ENCODE data around the gene ERG.

- TF ChIP-seq CTCF (IDR thresholded peaks at IDR 0.05; ENCODE audit: insufficient read depth, low read length) (no peak), POLR2AphosphoS5 (IDR thresholded peaks at IDR 0.05; ENCODE audit: low read depth) (no peak)
These were observed 88.4 kb downstream of the ERG start for GRCh38 chr21:38409907-38410306.

Measured in HL-60 (cell line).